HG03575 (cell line): ENCODE data around the gene STAG2.
"Not testable (repeated sequence)": the region's sequence is repeated elsewhere in the genome, so short reads cannot be mapped to it uniquely, and the experiment has no call there.

Source experiments
- ATAC-seq: cut with Tn5 transposase; IDR thresholded peaks from one replicate; pipeline ENCODE4 v1.9.1; 2021; ENCODE audit not compliant: unreplicated experiment, insufficient number of reproducible peaks, low FRiP score; ENCODE audit errors: extremely low read depth

Gene STAG2

DNA sequence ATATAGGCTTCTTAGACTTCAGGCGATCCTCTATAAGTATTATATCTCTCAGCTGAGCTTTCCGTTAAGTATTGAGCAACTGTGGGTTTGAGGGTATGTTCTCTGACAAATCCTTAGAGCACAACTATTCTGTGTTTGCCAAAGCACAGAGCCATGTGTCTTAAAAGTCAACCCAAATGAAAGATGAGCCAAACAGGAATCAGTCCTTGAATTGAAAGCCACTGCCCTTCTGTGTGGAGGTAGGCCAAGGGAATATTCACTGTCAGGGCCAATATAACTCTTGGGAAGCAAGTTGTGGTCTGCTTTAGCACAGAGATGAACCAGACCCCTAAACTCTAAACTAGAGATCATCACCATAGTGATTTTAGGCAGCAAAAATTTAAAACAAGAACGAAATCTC is 164.0 kb downstream of the STAG2 start:
- no peak for ATAC-seq

DNA sequence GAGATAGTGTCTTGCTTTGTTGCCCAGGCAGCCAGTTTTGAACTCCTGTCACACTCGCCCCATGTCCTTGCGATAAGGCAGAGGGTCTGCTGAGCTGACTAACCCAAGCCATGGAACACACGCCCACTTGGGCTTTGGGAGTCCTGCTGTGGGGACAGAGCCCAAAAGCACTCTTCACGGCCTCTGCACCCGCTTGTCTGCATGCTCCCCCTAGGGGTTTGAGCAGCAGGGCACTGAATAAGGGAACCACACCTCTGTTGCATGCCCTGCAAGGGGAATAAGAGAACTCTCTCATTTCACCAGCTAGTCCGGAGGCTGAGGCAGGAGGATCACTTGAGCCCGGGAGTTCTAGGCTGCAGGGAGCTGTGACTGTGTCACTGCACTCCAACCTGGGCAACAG is 166.0 kb downstream of the STAG2 start:
- no peak for ATAC-seq

DNA sequence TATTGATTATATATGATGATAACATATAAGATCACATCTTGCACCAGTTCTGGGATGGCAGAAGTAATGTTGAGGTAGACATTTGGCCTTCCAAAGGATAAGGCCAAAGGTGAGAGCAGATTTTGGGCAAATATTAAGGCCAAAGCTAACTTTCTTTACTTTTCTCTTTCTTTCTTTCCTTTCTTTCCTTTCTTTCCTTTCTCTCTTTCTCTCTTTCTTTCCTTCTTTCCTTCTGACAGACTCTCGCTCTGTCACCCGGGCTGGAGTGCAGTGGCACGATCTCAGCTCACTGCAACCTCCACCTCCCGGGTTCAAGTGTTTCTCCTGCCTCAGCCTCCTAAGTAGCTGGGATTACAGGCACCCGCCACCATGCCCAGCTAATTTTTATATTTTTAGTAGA is 170.9 kb downstream of the STAG2 start:
- ATAC-seq = not testable (repeated sequence)

DNA sequence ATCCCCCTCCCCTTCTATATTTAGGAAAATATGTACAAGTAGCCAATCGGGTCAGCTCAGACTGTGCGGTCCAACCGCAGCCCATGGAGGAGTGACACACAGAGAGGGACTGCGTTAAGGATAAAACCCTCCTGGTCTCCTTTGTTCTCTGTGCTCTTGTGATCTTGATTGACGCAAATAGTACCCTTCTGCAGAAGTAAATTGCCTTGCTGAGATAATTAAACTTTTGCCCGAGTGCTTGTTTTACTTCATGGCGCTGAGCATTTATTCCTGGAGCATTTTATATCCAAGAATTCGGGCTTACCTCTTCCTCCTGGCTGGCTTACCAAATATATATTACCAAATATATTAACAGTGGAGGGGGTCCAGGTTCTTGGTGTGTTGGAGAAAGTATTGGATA is 184.2 kb downstream of the STAG2 start:
- ATAC-seq = no peak

DNA sequence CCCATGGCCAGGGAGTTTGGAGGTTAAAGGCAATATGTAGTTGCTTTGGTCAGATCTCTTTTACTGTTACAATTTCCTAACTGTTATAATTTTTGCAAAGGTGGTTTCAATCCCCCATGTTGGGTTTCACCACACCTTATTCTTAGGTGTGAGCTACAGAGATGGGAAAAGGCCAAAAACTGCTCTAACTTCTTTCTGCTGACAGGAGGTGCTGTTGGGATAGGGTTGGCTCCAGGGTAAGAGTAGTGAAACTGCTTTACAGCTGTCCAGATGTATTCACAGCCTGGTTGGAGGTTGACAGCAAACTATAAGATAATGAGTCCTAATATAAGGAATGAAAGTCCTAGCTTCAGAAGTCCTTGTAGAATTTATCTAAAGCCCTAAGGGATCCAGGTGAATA is 189.7 kb downstream of the STAG2 start:
- no peak for ATAC-seq
